ENCODE data around the gene UQCC5. TPM values are rescaled to one million over a fixed set of nuclear protein-coding genes. Genes with fewer than 3 reads are reported as not detected.

UQCC5 gene
- total RNA-seq, 6 donors from 2014 or later = 2.0 to 43.0 (median 3.0) TPM

GRCh38 chr3:52537165-52537620 is 788 bp downstream of the UQCC5 start:
- Histone ChIP-seq H3K36me3 (peaks cover 0 to 9% (median 3%) of the 10 kb centered on the region in 4 donors), H3K4me1 (peaks cover 46 to 73% (median 60%) of the 10 kb centered on the region in 4 donors), H3K9me3 (no peaks in the 10 kb centered on the region), H3K27ac (peak overlapping the region; percentile 89 to 90 (median 90)), H3K4me3 (peak overlapping the region; percentile 74 to 84 (median 76)), H3K27me3 (no peaks in the 10 kb centered on the region)
- TF ChIP-seq POLR2AphosphoS5 (IDR thresholded peaks at IDR 0.05) (peak in 1 of 2 donors; percentile 41), POLR2A (IDR thresholded peaks at IDR 0.05) (no peak)
- DNase-seq = no peak
- no peak for ATAC-seq (ENCODE audit: low FRiP score in 2 of 2)
- 1 to 3% methylated on average over 5 to 6 of the region's 6 CpGs for WGBS, 2 donors

GRCh38 chr3:52537726-52538421 is 1.5 kb downstream of the UQCC5 start:
- H3K27me3 ChIP-seq = no peaks in the 10 kb centered on the region
- WGBS, 2 donors = 72 to 73% methylated on average over 7 of the region's 7 CpGs
- H3K9me3 ChIP-seq = no peaks in the 10 kb centered on the region
- H3K4me3 ChIP-seq = peak overlapping the region in 3 of 4 donors; percentile 74 to 76 (median 75)
- H3K27ac ChIP-seq = peak overlapping the region; percentile 89 to 90 (median 90)
- TF ChIP-seq POLR2AphosphoS5 (IDR thresholded peaks at IDR 0.05) = no peak
- no peak for TF ChIP-seq CTCF (IDR thresholded peaks at IDR 0.05)
- TF ChIP-seq EP300 (IDR thresholded peaks at IDR 0.05) = no peak
- TF ChIP-seq POLR2A (IDR thresholded peaks at IDR 0.05) = no peak
- H3K36me3 ChIP-seq = peaks cover 0 to 9% (median 3%) of the 10 kb centered on the region in 4 donors
- no peak for DNase-seq
- ATAC-seq (ENCODE audit: low FRiP score in 2 of 2) = no peak
- H3K4me1 ChIP-seq = peaks cover 39 to 66% (median 54%) of the 10 kb centered on the region in 4 donors

- TF ChIP-seq POLR2AphosphoS5 (IDR thresholded peaks at IDR 0.05) (no peak), EP300 (IDR thresholded peaks at IDR 0.05) (no peak), POLR2A (IDR thresholded peaks at IDR 0.05) (no peak), CTCF (IDR thresholded peaks at IDR 0.05) (no peak)
Observed at GRCh38 chr3:52539010-52539653, 2.7 kb downstream of the UQCC5 start.

GRCh38 chr3:52541050-52541449 is 4.6 kb downstream of the UQCC5 start:
- DNase-seq = no peak

More at GRCh38 chr3:52539010-52539653, 2.7 kb downstream of the UQCC5 start:
- Histone ChIP-seq H3K4me3 (peak overlapping the region in 1 of 4 donors; percentile 74), H3K27ac (peak overlapping the region in 3 of 4 donors; percentile 33 to 90 (median 37)), H3K36me3 (peaks cover 0 to 9% (median 3%) of the 10 kb centered on the region in 4 donors), H3K4me1 (peaks cover 36 to 56% (median 49%) of the 10 kb centered on the region in 4 donors), H3K27me3 (no peaks in the 10 kb centered on the region), H3K9me3 (no peaks in the 10 kb centered on the region)
- ATAC-seq (ENCODE audit: low FRiP score in 2 of 2) (no peak), DNase-seq (no peak)
- 67 to 73% methylated on average over 5 of the region's 5 CpGs for WGBS, 2 donors

More at GRCh38 chr3:52541050-52541449, 4.6 kb downstream of the UQCC5 start:
- H3K27me3 ChIP-seq = no peaks in the 10 kb centered on the region
- H3K27ac ChIP-seq = no peak overlapping the region
- H3K9me3 ChIP-seq = no peaks in the 10 kb centered on the region
- WGBS, 2 donors = 72 to 76% methylated on average over 2 of the region's 2 CpGs
- H3K4me1 ChIP-seq = peaks cover 31 to 41% (median 35%) of the 10 kb centered on the region in 4 donors
- no peak overlapping the region for H3K4me3 ChIP-seq
- H3K36me3 ChIP-seq = peaks cover 0 to 20% (median 3%) of the 10 kb centered on the region in 4 donors
- ATAC-seq (ENCODE audit: low FRiP score in 2 of 2) = no peak
- TF ChIP-seq POLR2AphosphoS5 (IDR thresholded peaks at IDR 0.05) (no peak), EP300 (IDR thresholded peaks at IDR 0.05) (no peak), POLR2A (IDR thresholded peaks at IDR 0.05) (no peak), CTCF (IDR thresholded peaks at IDR 0.05) (no peak)

All from upper lobe of left lung (tissue), 6 donors.